Stomach (tissue), 9 donors: ENCODE results near the gene ING1. TPM values are rescaled to one million over a fixed set of nuclear protein-coding genes. Genes with fewer than 3 reads are reported as not detected.

Source experiments
- DNase-seq, 2 donors: peaks; one replicate each; pipeline versions ENCODE4 v3.0.0 to v3.0.0-alpha.2; 2013 to 2019
- H3K27ac ChIP-seq, 5 donors: fragments of 200-600 bp in 4 of 5; sonication (generic) in 4 of 5; one replicate each; pipeline ENCODE4 v1.5.1; 2013 to 2019; ENCODE audit warnings: mild to moderate bottlenecking in 1 of 5, moderate library complexity in 1 of 5
- H3K27me3 ChIP-seq, 3 donors: fragments of 200-600 bp; sonication (generic); one replicate each; pipeline ENCODE4 v1.5.1; 2017 to 2019; ENCODE audit warnings: mixed run types in 1 of 3
- H3K36me3 ChIP-seq, 4 donors: fragments of 200-600 bp; sonication (generic); 1 replicate in 3 of 4; 2 replicates in 1 of 4; pipeline ENCODE4 v1.5.1; 2016 to 2019
- H3K4me1 ChIP-seq, 4 donors: fragments of 200-600 bp; sonication (generic); one replicate each; pipeline ENCODE4 v1.5.1; 2016 to 2019
- H3K4me3 ChIP-seq, 4 donors: fragments of 200-600 bp; sonication (generic) in 3 of 4; one replicate each; pipeline ENCODE4 v1.5.1; 2016 to 2019; ENCODE audit warnings: mild to moderate bottlenecking in 1 of 4
- H3K9me3 ChIP-seq, 4 donors: fragments of 200-600 bp; sonication (generic); one replicate each; pipeline ENCODE4 v1.5.1; 2016 to 2019
- EP300 ChIP-seq: sonication (generic); formaldehyde crosslinking; IDR thresholded peaks from one replicate; pipeline ENCODE4 v1.6.1; 2017; ENCODE audit warnings: antibody characterized with exemption
- POLR2A ChIP-seq, 4 donors: fragments of 450-650 bp; IDR thresholded peaks; one replicate each; pipeline ENCODE4 v1.6.1; 2016; ENCODE audit warnings: antibody characterized with exemption in 4 of 4, control low read depth in 2 of 4, mild to moderate bottlenecking in 1 of 4, moderate library complexity in 1 of 4
- POLR2AphosphoS5 ChIP-seq, 3 donors: sonication (generic); formaldehyde crosslinking; IDR thresholded peaks; one replicate each; pipeline ENCODE4 v1.6.1; 2016; ENCODE audit warnings: antibody characterized with exemption in 3 of 3
- WGBS, 5 donors: extraction: QIAGEN DNeasy Blood & Tissue Kit in 3 of 5; methylation state at CpG; one replicate each; pipeline versions ENCODE4 v1.1.5 to v1.1.7; 2013 to 2018; 5-methylcytosine and 5-hydroxymethylcytosine counted together
- intact Hi-C: fragments of 100-400 bp; cut with DNase I; formaldehyde crosslinking; loops from one replicate; pipeline ENCODE4 v1.15.1; 2023; ENCODE audit warnings: low total_unique reads
- polyA plus RNA-seq, 3 donors: library from polyadenylated mRNA; stranded (reverse); fragments of 200-250 nt; gene quantifications; one replicate each; pipeline ENCODE4 v1.2.3, GENCODE V29; 2013
- total RNA-seq, 5 donors: library from RNA; depleted of rRNA; stranded (reverse); fragments of >200 nt; gene quantifications; one replicate each; pipeline versions ENCODE4 v1.1.0 to v1.2.3, GENCODE V29; 2014 to 2016
- TF ChIP-seq, protein P1 (sequence below), 7 experiments: fragments of 450-650 bp in 4 of 7; fragments of 200-600 bp in 3 of 7; sonication (generic) in 3 of 7; IDR thresholded peaks; one replicate each; pipeline ENCODE4 v1.5.1; 2016 to 2019; ENCODE audit warnings: antibody characterized with exemption in 7 of 7, control low read depth in 2 of 7, mild to moderate bottlenecking in 1 of 7
- donor health status: healthy with polysubstance abuse.
- donor health status: Bipolar disorder and iron deficiency.
- donor health status: healthy.

The ING1 gene
- total and polyA plus RNA-seq, 8 donors: 6.4 to 88.9 (median 8.5) TPM

- intact Hi-C loops: no loop called here
- WGBS, 5 donors: 89 to 94% (median 90%) methylated on average over 4 of the region's 4 CpGs
- H3K4me3 ChIP-seq: no peak overlapping the region
- TF ChIP-seq EP300 (no peak), POLR2A (IDR thresholded peaks at IDR 0.05) (no peak), POLR2AphosphoS5 (IDR thresholded peaks at IDR 0.05) (no peak)
- TF ChIP-seq, protein P1, sequence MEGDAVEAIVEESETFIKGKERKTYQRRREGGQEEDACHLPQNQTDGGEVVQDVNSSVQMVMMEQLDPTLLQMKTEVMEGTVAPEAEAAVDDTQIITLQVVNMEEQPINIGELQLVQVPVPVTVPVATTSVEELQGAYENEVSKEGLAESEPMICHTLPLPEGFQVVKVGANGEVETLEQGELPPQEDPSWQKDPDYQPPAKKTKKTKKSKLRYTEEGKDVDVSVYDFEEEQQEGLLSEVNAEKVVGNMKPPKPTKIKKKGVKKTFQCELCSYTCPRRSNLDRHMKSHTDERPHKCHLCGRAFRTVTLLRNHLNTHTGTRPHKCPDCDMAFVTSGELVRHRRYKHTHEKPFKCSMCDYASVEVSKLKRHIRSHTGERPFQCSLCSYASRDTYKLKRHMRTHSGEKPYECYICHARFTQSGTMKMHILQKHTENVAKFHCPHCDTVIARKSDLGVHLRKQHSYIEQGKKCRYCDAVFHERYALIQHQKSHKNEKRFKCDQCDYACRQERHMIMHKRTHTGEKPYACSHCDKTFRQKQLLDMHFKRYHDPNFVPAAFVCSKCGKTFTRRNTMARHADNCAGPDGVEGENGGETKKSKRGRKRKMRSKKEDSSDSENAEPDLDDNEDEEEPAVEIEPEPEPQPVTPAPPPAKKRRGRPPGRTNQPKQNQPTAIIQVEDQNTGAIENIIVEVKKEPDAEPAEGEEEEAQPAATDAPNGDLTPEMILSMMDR (IDR thresholded peaks at IDR 0.05): no peak
- no peaks in the 10 kb centered on the region for H3K9me3 ChIP-seq
- DNase-seq: no peak
- no peaks in the 10 kb centered on the region for H3K4me1 ChIP-seq
- H3K27me3 ChIP-seq: no peaks in the 10 kb centered on the region
- no peaks in the 10 kb centered on the region for H3K36me3 ChIP-seq
- no peak overlapping the region for H3K27ac ChIP-seq
Measured at GRCh38 chr13:110759710-110760109, 46.2 kb downstream of the ING1 start.

DNA sequence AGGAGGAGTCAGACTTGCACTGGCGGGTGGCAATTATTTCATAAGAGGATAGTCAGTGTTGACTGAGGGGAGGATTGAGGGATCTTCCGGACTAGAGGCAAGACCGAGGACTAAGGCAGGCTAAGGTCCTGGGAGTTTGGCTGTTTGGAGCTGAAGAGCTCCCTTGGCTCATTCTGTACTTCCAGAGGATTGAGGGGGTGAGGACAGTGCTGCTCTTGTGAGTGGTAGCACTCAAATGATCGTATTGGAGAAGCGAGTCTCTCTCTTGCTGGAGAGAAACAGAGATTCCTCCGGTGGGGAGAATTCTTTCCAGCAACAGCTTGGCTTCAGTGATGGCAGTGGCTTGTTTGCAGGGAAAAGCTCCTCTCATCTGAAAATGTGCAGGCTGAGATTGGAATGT is 47.1 kb downstream of the ING1 start:
- no peak for TF ChIP-seq EP300
- no peak for TF ChIP-seq POLR2A (IDR thresholded peaks at IDR 0.05)
- no peak for TF ChIP-seq POLR2AphosphoS5 (IDR thresholded peaks at IDR 0.05)
- TF ChIP-seq, protein P1 (IDR thresholded peaks at IDR 0.05): no peak
- Histone ChIP-seq H3K36me3 (no peaks in the 10 kb centered on the region), H3K4me1 (no peaks in the 10 kb centered on the region), H3K27me3 (no peaks in the 10 kb centered on the region), H3K4me3 (no peak overlapping the region), H3K9me3 (no peaks in the 10 kb centered on the region), H3K27ac (no peak overlapping the region)
- no peak for DNase-seq
- 87 to 97% (median 92%) methylated on average over 6 of the region's 6 CpGs for WGBS, 5 donors
- intact Hi-C loops: no loop called here

- no peak for DNase-seq
- Histone ChIP-seq H3K9me3 (no peaks in the 10 kb centered on the region), H3K27me3 (peaks cover 0 to 16% (median 0%) of the 10 kb centered on the region in 3 donors), H3K36me3 (no peaks in the 10 kb centered on the region), H3K4me3 (no peak overlapping the region), H3K27ac (no peak overlapping the region), H3K4me1 (no peaks in the 10 kb centered on the region)
- intact Hi-C loops: no loop called here
- 73 to 81% (median 76%) methylated on average over 4 of the region's 4 CpGs for WGBS, 5 donors
- TF ChIP-seq POLR2AphosphoS5 (IDR thresholded peaks at IDR 0.05): no peak
Measured at GRCh38 chr13:110766671-110767430, 53.4 kb downstream of the ING1 start.

DNA sequence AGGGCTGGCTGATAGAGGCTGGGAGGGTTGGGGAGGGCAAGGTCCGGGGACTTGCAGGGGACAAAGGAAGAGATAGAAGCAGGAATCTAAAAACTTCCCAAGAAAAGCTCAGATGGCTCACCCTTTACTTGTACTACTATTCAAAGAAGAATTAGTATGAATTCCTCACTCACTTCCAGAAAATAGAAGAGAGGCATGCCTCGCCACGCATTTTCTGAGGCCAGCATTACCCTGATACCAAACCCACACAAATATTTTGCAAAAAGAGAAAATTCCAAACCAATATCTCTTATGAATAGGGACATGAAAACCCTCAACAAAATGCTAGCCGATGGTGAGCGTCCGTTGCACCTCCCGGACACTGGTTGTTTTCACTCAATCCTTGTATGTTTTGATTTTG is 54.0 kb downstream of the ING1 start:
- no peaks in the 10 kb centered on the region for H3K36me3 ChIP-seq
- TF ChIP-seq, protein P1 (IDR thresholded peaks at IDR 0.05): no peak
- TF ChIP-seq POLR2A (IDR thresholded peaks at IDR 0.05): no peak
- no peak for TF ChIP-seq POLR2AphosphoS5 (IDR thresholded peaks at IDR 0.05)
- no peak for TF ChIP-seq EP300
- no peak overlapping the region for H3K4me3 ChIP-seq
- peaks cover 0 to 16% (median 0%) of the 10 kb centered on the region in 3 donors for H3K27me3 ChIP-seq
- H3K27ac ChIP-seq: no peak overlapping the region
- H3K9me3 ChIP-seq: no peaks in the 10 kb centered on the region
- no peaks in the 10 kb centered on the region for H3K4me1 ChIP-seq
- WGBS, 5 donors: 84 to 89% (median 86%) methylated on average over 7 of the region's 7 CpGs
- intact Hi-C loops: no loop called here
- no peak for DNase-seq

DNA sequence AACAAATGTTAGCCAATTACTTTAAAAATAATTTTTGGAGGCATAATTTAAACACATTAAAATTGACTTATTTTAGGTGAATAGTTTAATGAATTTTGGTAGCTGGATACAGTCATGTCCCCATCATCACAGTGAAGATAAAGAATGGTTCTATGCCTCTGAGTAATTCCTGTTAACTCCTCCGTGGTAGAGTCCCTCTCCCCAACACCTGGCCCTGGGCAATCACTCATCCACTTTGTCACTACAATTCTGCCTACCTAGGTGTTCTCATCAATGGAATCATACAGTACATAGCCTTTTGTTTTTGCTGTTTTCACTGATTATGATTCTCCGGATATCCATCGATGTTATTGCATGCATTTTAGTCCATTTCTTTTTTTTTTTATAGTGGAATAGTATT is 55.6 kb downstream of the ING1 start:
- Histone ChIP-seq H3K9me3 (no peaks in the 10 kb centered on the region), H3K4me1 (no peaks in the 10 kb centered on the region), H3K36me3 (no peaks in the 10 kb centered on the region), H3K27me3 (peaks cover 0 to 16% (median 0%) of the 10 kb centered on the region in 3 donors), H3K27ac (no peak overlapping the region), H3K4me3 (no peak overlapping the region)
- intact Hi-C loops: no loop called here
- no peak for DNase-seq
- TF ChIP-seq POLR2A (IDR thresholded peaks at IDR 0.05) (no peak), EP300 (no peak), POLR2AphosphoS5 (IDR thresholded peaks at IDR 0.05) (no peak)
- TF ChIP-seq, protein P1 (IDR thresholded peaks at IDR 0.05): no peak
- 59 to 80% (median 74%) methylated on average over 3 of the region's 3 CpGs for WGBS, 5 donors
